ENCODE results near the gene IFI16.

Gene IFI16

GRCh38 chr1:159092036-159092760 lies 82.5 kb downstream of the IFI16 start:
- Histone ChIP-seq H3K27ac (ENCODE audit: extremely low read depth, low read depth, low read length) (no peak overlapping the region), H3K4me1 (ENCODE audit: control insufficient read depth, insufficient read depth, low read length) (no peaks in the 10 kb centered on the region), H3K9me3 (ENCODE audit: control insufficient read depth, insufficient read depth, low read depth, low read length) (no peaks in the 10 kb centered on the region), H3K4me3 (ENCODE audit: low read depth, low read length) (no peak overlapping the region), H3K36me3 (ENCODE audit: control insufficient read depth in 2 of 2, insufficient read depth in 1 of 2, low read length in 2 of 2) (no peaks in the 10 kb centered on the region)
- POLR2A ChIA-PET: no interaction called here
- no peak for TF ChIP-seq ZNF791 (tag by site-specific recombination; IDR thresholded peaks at IDR 0.05)
- no peak for TF ChIP-seq ZNF280D (tag by site-specific recombination; IDR thresholded peaks at IDR 0.05)
- TF ChIP-seq ZNF175 (tag by site-specific recombination; IDR thresholded peaks at IDR 0.05): no peak
- no peak for TF ChIP-seq ZNF639 (tag by site-specific recombination; IDR thresholded peaks at IDR 0.05)
- TF ChIP-seq PATZ1 (tag by site-specific recombination; IDR thresholded peaks at IDR 0.05): no peak
- TF ChIP-seq ZNF600 (tag by site-specific recombination; IDR thresholded peaks at IDR 0.05): no peak
- TF ChIP-seq ZNF366 (tag by site-specific recombination; conservative IDR thresholded peaks at IDR 0.05): no peak
- no peak for TF ChIP-seq RBAK (tag by site-specific recombination; IDR thresholded peaks at IDR 0.05)
- TF ChIP-seq ZNF561 (tag by site-specific recombination; IDR thresholded peaks at IDR 0.05; ENCODE audit: borderline replicate concordance): no peak
- TF ChIP-seq ZNF2 (tag by site-specific recombination; IDR thresholded peaks at IDR 0.05): no peak
- CTCF ChIA-PET: interaction anchor here (0.7 kb wide), 1 partner anchor 174 kb away, joined by 3 read pairs; no protein-coding TSS in a partner anchor

- ChIA-PET POLR2A (no interaction called here), CTCF (no interaction called here)
- Histone ChIP-seq H3K4me3 (ENCODE audit: low read depth, low read length) (no peak overlapping the region), H3K4me1 (ENCODE audit: control insufficient read depth, insufficient read depth, low read length) (no peaks in the 10 kb centered on the region), H3K27ac (ENCODE audit: extremely low read depth, low read depth, low read length) (no peak overlapping the region), H3K36me3 (ENCODE audit: control insufficient read depth in 2 of 2, insufficient read depth in 1 of 2, low read length in 2 of 2) (no peaks in the 10 kb centered on the region), H3K9me3 (ENCODE audit: control insufficient read depth, insufficient read depth, low read depth, low read length) (no peaks in the 10 kb centered on the region)
- TF ChIP-seq ZXDB (tag by site-specific recombination; IDR thresholded peaks at IDR 0.05) (no peak), ZBTB8A (tag by site-specific recombination; IDR thresholded peaks at IDR 0.05) (no peak)
Measured at GRCh38 chr1:159098596-159098995, 88.9 kb downstream of the IFI16 start.

GRCh38 chr1:159100589-159100988 lies 90.9 kb downstream of the IFI16 start:
- H3K4me3 ChIP-seq (ENCODE audit: low read depth, low read length): no peak overlapping the region
- ChIA-PET CTCF (no interaction called here), POLR2A (no interaction called here)
- H3K27ac ChIP-seq (ENCODE audit: extremely low read depth, low read depth, low read length): no peak overlapping the region
- no peaks in the 10 kb centered on the region for H3K36me3 ChIP-seq (ENCODE audit: control insufficient read depth in 2 of 2, insufficient read depth in 1 of 2, low read length in 2 of 2)
- no peaks in the 10 kb centered on the region for H3K4me1 ChIP-seq (ENCODE audit: control insufficient read depth, insufficient read depth, low read length)
- H3K9me3 ChIP-seq (ENCODE audit: control insufficient read depth, insufficient read depth, low read depth, low read length): no peaks in the 10 kb centered on the region
- TF ChIP-seq ZNF184 (tag by site-specific recombination; IDR thresholded peaks at IDR 0.05) (no peak), ZNF362 (tag by site-specific recombination; IDR thresholded peaks at IDR 0.05) (no peak), ZNF239 (tag by site-specific recombination; IDR thresholded peaks at IDR 0.05) (no peak), OVOL3 (tag by site-specific recombination; IDR thresholded peaks at IDR 0.05) (no peak), ZNF518A (tag by site-specific recombination; conservative IDR thresholded peaks at IDR 0.05; ENCODE audit: low read depth) (no peak), BCL11B (tag by site-specific recombination; IDR thresholded peaks at IDR 0.05; ENCODE audit: low read depth) (no peak)

Data from HEK293 (cell line).